Mononuclear cell (primary cell): Measurements from ENCODE around the gene ABCC6. TPM values are rescaled to one million over a fixed set of nuclear protein-coding genes. Genes with fewer than 3 reads are reported as not detected.
"Not testable (repeated sequence)": the region's sequence is repeated elsewhere in the genome, so short reads cannot be mapped to it uniquely, and the experiment has no call there.

ENCODE experiments used
- H3K27me3 ChIP-seq: 2 replicates; pipeline ENCODE4 v1.6.0; 2011; ENCODE audit warnings: low read length, control low read depth; ENCODE audit not compliant: insufficient read depth
- H3K4me1 ChIP-seq: 2 replicates; pipeline ENCODE4 v1.5.1; 2011; ENCODE audit warnings: mild to moderate bottlenecking, low read length, control low read depth; ENCODE audit not compliant: insufficient read depth
- H3K4me3 ChIP-seq: 2 replicates; pipeline ENCODE4 v1.5.1; 2011; ENCODE audit warnings: mild to moderate bottlenecking, low read length, moderate library complexity
- H3K9me3 ChIP-seq: 2 replicates; pipeline ENCODE4 v1.5.1; 2011; ENCODE audit warnings: low read depth, mild to moderate bottlenecking, control low read depth, low read length
- total RNA-seq: library from RNA; depleted of rRNA; stranded (reverse); fragments of >200 nt; gene quantifications from one replicate; pipeline ENCODE4 v1.2.3, GENCODE V29; 2012

ABCC6 gene
- total RNA-seq, 1 donor, result 0.63 TPM

DNA sequence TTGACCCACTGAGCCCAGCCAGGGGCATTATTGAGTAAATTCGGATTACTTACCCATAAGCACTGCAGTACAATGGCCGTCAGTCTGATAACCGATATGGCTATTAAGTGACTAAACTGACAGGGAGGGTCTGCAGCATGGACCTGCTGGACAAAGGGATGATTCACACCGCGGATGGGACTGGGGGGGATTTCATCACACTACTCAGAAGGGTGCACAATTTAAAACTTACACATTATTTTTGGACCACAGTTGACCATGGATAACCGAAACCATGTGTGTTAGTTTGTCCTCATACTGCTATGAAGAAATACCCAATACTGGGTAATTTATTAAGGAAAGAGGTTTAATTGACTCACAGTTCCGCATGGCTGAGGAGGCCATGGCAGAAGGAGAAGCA is 106.5 kb downstream of the ABCC6 start:
- H3K4me1 ChIP-seq, result no peaks in the 10 kb centered on the region
- H3K4me3 ChIP-seq, result no peak overlapping the region
- no peaks in the 10 kb centered on the region for H3K9me3 ChIP-seq
- no peaks in the 10 kb centered on the region for H3K27me3 ChIP-seq

GRCh38 chr16:16113076-16113475 is 110.2 kb downstream of the ABCC6 start:
- Histone ChIP-seq H3K4me3 (no peak overlapping the region), H3K9me3 (no peaks in the 10 kb centered on the region), H3K4me1 (no peaks in the 10 kb centered on the region), H3K27me3 (no peaks in the 10 kb centered on the region)

- H3K4me1 ChIP-seq, result no peaks in the 10 kb centered on the region
- no peak overlapping the region for H3K4me3 ChIP-seq
- H3K27me3 ChIP-seq, result no peaks in the 10 kb centered on the region
- H3K9me3 ChIP-seq, result no peaks in the 10 kb centered on the region
Measured at GRCh38 chr16:16112450-16113053, 110.7 kb downstream of the ABCC6 start.

- no peak overlapping the region for H3K4me3 ChIP-seq
- no peaks in the 10 kb centered on the region for H3K4me1 ChIP-seq
- H3K9me3 ChIP-seq, result no peaks in the 10 kb centered on the region
- H3K27me3 ChIP-seq, result no peaks in the 10 kb centered on the region
Measured at GRCh38 chr16:16111639-16112038, 111.7 kb downstream of the ABCC6 start.

DNA sequence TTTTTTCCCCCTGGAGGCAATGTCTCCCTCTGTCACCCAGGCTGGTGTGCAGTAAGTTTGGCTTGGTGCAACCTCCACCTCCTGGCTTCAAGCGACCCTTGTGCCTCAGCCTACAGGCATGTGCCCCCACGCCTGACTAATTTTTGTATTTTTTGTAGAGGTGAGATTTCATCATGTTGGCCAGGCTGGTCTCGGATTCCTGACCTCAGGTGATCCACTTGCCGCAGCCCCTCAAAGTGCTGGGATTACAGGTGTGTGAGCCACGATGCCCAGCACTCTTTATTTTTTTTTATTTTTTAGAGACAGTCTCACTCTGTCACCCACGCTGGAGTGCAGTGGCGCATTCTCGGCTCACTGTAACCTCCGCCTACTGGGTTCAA is 113.2 kb downstream of the ABCC6 start:
- Histone ChIP-seq H3K9me3 (no peaks in the 10 kb centered on the region), H3K4me1 (no peaks in the 10 kb centered on the region), H3K27me3 (no peaks in the 10 kb centered on the region), H3K4me3 (no peak overlapping the region)

DNA sequence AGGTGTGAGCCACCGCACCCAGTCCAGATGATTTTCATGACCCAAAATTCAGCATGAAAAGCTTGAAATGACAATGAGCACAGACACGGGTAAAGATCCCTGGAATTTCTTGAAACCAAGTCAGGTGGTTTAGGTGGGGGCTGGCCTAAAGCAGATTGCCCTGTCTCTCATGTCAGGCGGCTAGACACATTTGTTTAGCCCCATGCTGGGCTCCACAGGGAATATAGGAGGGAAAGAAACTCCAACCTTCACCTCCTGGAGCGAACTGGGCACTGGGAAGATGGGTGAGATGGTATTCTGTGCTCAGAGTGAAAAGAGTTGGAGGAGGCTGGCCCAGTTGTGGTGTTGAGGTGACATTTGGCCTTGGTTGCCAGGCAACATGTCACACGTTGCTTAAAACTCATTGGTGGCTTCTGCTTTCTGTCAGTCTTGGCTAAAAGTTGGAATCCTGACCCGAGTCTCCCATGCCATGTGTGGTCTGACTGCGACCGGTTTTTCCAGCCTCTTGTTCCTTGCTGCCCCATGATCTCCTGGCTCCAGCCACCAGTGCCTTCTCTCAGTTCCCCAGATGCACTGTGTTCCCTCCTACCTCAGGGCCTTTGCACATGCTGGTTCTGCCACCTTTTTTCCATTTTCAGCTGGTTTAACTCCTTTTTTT is 113.7 kb downstream of the ABCC6 start:
- H3K9me3 ChIP-seq, result no peaks in the 10 kb centered on the region
- no peaks in the 10 kb centered on the region for H3K4me1 ChIP-seq
- H3K27me3 ChIP-seq, result no peaks in the 10 kb centered on the region
- H3K4me3 ChIP-seq, result no peak overlapping the region

- Histone ChIP-seq H3K4me3 (no peak overlapping the region), H3K4me1 (no peaks in the 10 kb centered on the region), H3K9me3 (no peaks in the 10 kb centered on the region), H3K27me3 (no peaks in the 10 kb centered on the region)
Measured at GRCh38 chr16:16108759-16109158, 114.5 kb downstream of the ABCC6 start.

DNA sequence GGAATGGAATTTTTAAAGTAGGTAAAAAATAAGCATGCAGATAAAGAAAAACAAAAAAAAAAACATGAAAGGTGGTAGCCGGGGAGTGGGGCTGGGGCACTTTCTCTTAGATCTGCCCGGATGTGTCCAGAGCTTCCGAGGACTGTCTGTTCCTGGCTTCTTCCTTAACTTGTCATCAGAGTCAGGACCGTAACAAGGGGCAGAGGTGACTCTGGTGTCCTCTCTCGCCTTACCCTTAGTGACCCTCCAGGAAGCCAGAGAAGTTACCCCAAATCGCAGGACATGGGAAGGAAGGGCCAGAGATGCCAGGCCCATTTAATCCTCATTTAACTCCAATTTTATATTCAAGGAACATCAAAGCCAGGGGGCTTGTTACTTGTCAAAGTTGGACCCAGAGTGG is 115.5 kb downstream of the ABCC6 start:
- Histone ChIP-seq H3K4me1 (no peaks in the 10 kb centered on the region), H3K27me3 (no peaks in the 10 kb centered on the region), H3K4me3 (no peak overlapping the region), H3K9me3 (no peaks in the 10 kb centered on the region)

- no peak overlapping the region for H3K4me3 ChIP-seq
- H3K9me3 ChIP-seq, result no peaks in the 10 kb centered on the region
- no peaks in the 10 kb centered on the region for H3K27me3 ChIP-seq
- no peaks in the 10 kb centered on the region for H3K4me1 ChIP-seq
Measured at GRCh38 chr16:16106466-16106865, 116.8 kb downstream of the ABCC6 start.

- H3K9me3 ChIP-seq, result no peaks in the 10 kb centered on the region
- H3K27me3 ChIP-seq, result no peaks in the 10 kb centered on the region
- no peak overlapping the region for H3K4me3 ChIP-seq
- H3K4me1 ChIP-seq, result peaks cover 2% of the 10 kb centered on the region
Measured at GRCh38 chr16:16105646-16106045, 117.6 kb downstream of the ABCC6 start.

DNA sequence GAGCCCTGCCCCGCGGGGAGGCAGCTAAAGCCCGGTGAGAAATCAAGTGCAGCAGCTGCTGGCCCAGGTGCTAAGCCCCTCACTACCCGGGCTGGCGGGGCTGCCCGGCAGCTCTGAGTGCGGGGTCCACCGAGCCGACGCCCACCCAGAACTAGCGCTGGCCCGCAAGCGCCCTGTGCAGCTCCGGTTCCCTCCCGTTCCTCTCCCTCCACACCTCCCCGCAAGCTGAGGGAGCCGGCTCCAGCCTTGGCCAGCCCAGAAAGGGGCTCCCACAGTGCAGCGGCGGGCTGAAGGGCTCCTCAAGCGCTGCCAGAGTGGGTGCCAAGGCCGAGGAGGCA is 118.5 kb downstream of the ABCC6 start:
- not testable (repeated sequence) for H3K9me3 ChIP-seq, H3K4me3 ChIP-seq, H3K27me3 ChIP-seq
- peaks cover 10% of the 10 kb centered on the region for H3K4me1 ChIP-seq

DNA sequence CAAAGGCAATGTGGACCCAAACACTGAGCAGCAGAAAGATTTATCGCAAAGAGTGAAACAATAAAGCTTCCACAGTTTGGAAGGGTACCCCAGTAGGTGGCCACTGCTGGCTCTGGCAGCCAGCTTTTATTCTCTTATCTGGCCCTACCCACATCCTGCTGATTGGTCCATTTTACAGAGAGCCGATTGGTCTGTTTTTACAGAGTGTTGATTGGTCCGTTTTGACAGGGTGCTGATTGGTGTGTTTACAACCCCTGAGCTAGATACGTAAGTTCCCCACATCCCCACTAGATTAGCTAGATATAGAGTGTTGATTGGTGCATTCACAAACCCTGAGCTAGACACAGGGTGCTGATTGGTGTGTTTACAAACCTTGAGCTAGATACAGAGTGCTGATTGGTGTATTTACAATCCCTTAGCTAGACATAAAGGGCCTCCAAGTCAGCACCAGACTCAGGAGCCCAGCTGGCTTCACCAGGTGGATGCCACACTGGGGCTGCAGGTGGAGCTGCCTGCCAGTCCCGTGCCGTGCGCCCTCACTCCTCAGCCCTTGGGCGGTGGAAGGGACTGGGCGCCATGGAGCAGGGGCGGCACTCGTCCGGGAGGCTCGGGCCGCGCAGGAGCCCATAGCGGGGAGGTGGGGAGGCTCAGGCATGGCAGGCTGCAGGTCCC is 119.0 kb downstream of the ABCC6 start:
- H3K4me1 ChIP-seq, result peaks cover 10% of the 10 kb centered on the region
- not testable (repeated sequence) for H3K27me3 ChIP-seq, H3K9me3 ChIP-seq, H3K4me3 ChIP-seq

DNA sequence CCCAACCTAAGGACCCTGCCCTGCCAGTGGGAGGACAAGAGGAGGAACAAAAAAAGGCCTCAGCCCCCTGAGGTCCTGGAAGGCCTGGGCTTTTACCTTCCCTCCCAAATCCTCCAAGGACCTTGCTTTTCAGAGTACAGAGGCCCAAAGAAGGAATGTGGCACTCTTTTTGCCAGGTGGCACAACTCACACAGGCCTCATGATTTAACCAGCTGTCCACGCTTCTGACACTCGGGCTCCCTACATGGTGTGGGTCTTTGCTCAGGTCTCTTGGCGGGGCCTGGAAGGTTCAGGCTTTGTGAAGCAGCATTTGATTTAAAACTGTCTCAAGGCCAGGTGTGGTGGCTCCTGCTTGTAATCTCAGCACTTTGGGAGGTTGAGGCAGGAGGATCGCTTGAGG is 120.6 kb downstream of the ABCC6 start:
- Histone ChIP-seq H3K4me3 (no peak overlapping the region), H3K4me1 (peaks cover 10% of the 10 kb centered on the region), H3K9me3 (no peaks in the 10 kb centered on the region), H3K27me3 (no peaks in the 10 kb centered on the region)

- no peak overlapping the region for H3K4me3 ChIP-seq
- no peaks in the 10 kb centered on the region for H3K27me3 ChIP-seq
- H3K4me1 ChIP-seq, result peaks cover 10% of the 10 kb centered on the region
- no peaks in the 10 kb centered on the region for H3K9me3 ChIP-seq
Measured at GRCh38 chr16:16101585-16101984, 121.7 kb downstream of the ABCC6 start.

DNA sequence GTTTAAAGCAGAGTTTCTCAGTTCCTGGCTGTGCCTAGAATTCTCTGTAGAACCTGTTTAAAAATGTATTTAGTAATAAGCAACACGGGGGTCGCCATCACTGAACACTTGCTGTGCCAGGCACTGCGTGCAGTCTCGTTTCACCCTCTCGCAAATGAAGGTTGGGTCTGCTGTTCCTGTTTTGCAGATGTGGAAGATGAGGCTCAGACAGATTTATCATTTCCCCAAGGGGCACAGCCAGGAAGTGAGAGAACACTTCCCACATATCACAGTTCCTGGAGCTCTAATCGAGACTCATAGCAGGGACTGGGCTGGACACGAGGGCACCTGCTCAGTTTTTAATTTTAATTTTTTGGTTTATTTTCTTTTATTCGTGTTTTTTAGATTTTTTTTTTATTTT is 122.7 kb downstream of the ABCC6 start:
- Histone ChIP-seq H3K9me3 (no peaks in the 10 kb centered on the region), H3K4me3 (no peak overlapping the region), H3K27me3 (no peaks in the 10 kb centered on the region), H3K4me1 (peaks cover 10% of the 10 kb centered on the region)

DNA sequence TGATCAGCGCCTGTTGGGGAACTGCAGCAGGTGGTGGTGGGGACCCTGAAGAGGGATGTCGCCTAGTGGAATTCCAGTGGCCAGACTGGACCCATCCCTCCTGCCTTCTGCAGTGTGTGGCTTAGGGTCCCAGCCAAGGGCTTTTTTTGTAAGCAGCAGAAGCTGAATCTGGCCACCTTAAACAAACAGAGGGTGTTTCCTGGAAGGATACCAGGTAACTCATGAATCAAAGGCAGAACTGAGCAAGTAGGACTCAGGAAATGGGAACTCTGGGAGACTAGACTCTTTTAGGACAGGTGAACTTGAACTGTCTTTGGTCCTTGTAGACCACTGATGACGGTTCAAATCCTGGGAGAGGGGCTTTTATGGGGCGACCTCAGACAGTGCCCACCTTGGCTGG is 124.0 kb downstream of the ABCC6 start:
- no peaks in the 10 kb centered on the region for H3K27me3 ChIP-seq
- peaks cover 10% of the 10 kb centered on the region for H3K4me1 ChIP-seq
- H3K4me3 ChIP-seq, result no peak overlapping the region
- no peaks in the 10 kb centered on the region for H3K9me3 ChIP-seq
